ENCODE data around the gene PRPF8.

DNA sequence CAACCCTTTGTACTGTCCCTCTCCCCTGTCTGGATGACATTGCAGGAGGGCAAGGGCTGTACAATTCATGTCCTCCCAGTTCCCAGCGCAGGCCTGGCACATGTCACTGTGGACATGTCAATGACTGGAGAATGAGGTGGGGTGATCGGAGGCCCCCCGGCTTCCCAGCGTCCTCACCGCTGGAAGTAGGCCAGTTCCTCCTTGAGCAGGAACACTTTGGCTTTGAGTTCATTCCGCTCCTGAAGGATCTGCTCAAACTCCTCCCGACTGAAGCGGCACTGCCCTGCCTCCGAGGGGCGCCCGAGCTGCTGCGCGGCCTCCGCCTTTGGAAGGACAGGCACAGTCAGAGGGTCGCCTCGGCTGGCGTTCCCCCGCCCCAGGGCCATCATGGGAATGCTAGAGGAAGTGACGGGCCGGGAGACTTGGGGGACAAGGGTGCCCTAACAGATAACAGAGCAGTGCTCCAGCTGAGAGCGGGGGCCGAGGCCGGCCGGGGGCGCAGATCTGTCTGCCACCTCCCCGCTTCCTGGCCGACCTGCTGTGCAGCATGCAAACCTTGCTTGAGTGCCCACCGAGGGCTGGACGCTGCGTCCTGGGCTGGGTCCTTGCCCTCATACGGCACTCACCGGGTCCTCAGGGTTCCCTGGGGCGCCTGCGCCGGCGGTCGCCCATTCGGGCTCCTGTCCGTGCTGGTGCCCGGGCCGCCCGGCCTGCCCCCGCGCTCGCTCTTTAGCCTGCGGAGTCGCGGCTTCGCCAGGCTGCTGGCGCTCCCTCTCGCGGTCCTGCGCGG, 36.3 kb downstream of the PRPF8 start:
- TF ChIP-seq EZH2phosphoT487 (IDR thresholded peaks at IDR 0.05; ENCODE audit: insufficient read depth, low read depth) (no peak), EZH2 (IDR thresholded peaks at IDR 0.05; ENCODE audit: insufficient read depth, poor library complexity, severe bottlenecking) (no peak)

All from GM23248 (cell line).